ENCODE data around the gene RBM18. TPM values are rescaled to one million over a fixed set of nuclear protein-coding genes. Genes with fewer than 3 reads are reported as not detected.

Gene RBM18
- total and polyA plus RNA-seq, 12 donors = 3.4 to 39.1 (median 16.4) TPM

- 56 to 66% (median 60%) methylated on average over 7 of the region's 7 CpGs for WGBS, 4 donors
- no peak overlapping the region for H3K4me3 ChIP-seq
- H3K27ac ChIP-seq = no peak overlapping the region
- no peaks in the 10 kb centered on the region for H3K36me3 ChIP-seq (replicated peaks in 1 of 2)
- H3K27me3 ChIP-seq = peaks cover 14% of the 10 kb centered on the region
- intact Hi-C loops (cut with DNase I) = no loop called here
- no peak for DNase-seq
- H3K4me1 ChIP-seq (replicated peaks in 1 of 2) = no peaks in the 10 kb centered on the region
- no peaks in the 10 kb centered on the region for H3K9me3 ChIP-seq (replicated peaks in 1 of 3)
- TF ChIP-seq POLR2A (IDR thresholded peaks at IDR 0.05) = no peak
Measured at GRCh38 chr9:122197426-122197825, 67.2 kb downstream of the RBM18 start.

- DNase-seq = no peak
- TF ChIP-seq, protein P1, sequence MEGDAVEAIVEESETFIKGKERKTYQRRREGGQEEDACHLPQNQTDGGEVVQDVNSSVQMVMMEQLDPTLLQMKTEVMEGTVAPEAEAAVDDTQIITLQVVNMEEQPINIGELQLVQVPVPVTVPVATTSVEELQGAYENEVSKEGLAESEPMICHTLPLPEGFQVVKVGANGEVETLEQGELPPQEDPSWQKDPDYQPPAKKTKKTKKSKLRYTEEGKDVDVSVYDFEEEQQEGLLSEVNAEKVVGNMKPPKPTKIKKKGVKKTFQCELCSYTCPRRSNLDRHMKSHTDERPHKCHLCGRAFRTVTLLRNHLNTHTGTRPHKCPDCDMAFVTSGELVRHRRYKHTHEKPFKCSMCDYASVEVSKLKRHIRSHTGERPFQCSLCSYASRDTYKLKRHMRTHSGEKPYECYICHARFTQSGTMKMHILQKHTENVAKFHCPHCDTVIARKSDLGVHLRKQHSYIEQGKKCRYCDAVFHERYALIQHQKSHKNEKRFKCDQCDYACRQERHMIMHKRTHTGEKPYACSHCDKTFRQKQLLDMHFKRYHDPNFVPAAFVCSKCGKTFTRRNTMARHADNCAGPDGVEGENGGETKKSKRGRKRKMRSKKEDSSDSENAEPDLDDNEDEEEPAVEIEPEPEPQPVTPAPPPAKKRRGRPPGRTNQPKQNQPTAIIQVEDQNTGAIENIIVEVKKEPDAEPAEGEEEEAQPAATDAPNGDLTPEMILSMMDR (IDR thresholded peaks at IDR 0.05) = no peak
- no peak for TF ChIP-seq POLR2A (IDR thresholded peaks at IDR 0.05)
- no peaks in the 10 kb centered on the region for H3K4me1 ChIP-seq (replicated peaks in 1 of 2)
- H3K9me3 ChIP-seq (replicated peaks in 1 of 3) = no peaks in the 10 kb centered on the region
- peaks cover 14% of the 10 kb centered on the region for H3K27me3 ChIP-seq
- WGBS, 4 donors = 83 to 98% (median 87%) methylated on average over 4 of the region's 4 CpGs
- intact Hi-C loops (cut with DNase I) = no loop called here
- H3K4me3 ChIP-seq = no peak overlapping the region
- H3K27ac ChIP-seq = no peak overlapping the region
- H3K36me3 ChIP-seq (replicated peaks in 1 of 2) = no peaks in the 10 kb centered on the region
Measured at GRCh38 chr9:122195875-122196274, 68.8 kb downstream of the RBM18 start.

GRCh38 chr9:122193651-122194050, 71.0 kb downstream of the RBM18 start:
- no peak for DNase-seq
- Histone ChIP-seq H3K4me1 (replicated peaks in 1 of 2) (no peaks in the 10 kb centered on the region), H3K27ac (no peak overlapping the region), H3K27me3 (peaks cover 14% of the 10 kb centered on the region), H3K9me3 (replicated peaks in 1 of 3) (no peaks in the 10 kb centered on the region), H3K36me3 (replicated peaks in 1 of 2) (no peaks in the 10 kb centered on the region), H3K4me3 (no peak overlapping the region)
- intact Hi-C loops (cut with DNase I) = no loop called here
- 77 to 90% (median 83%) methylated on average over 6 of the region's 6 CpGs for WGBS, 4 donors
- TF ChIP-seq, protein P1 (IDR thresholded peaks at IDR 0.05) = no peak
- no peak for TF ChIP-seq POLR2A (IDR thresholded peaks at IDR 0.05)

GRCh38 chr9:122192914-122193525, 71.6 kb downstream of the RBM18 start:
- peaks cover 12% of the 10 kb centered on the region for H3K27me3 ChIP-seq
- no peak overlapping the region for H3K27ac ChIP-seq
- intact Hi-C loops (cut with DNase I) = no loop called here
- H3K4me3 ChIP-seq = no peak overlapping the region
- 76 to 82% (median 77%) methylated on average over 16 of the region's 16 CpGs for WGBS, 4 donors
- no peak for DNase-seq
- no peak for TF ChIP-seq POLR2A (IDR thresholded peaks at IDR 0.05)
- TF ChIP-seq, protein P1 (IDR thresholded peaks at IDR 0.05) = no peak
- no peaks in the 10 kb centered on the region for H3K9me3 ChIP-seq (replicated peaks in 1 of 3)
- no peaks in the 10 kb centered on the region for H3K4me1 ChIP-seq (replicated peaks in 1 of 2)
- H3K36me3 ChIP-seq (replicated peaks in 1 of 2) = no peaks in the 10 kb centered on the region

GRCh38 chr9:122192261-122192875, 72.3 kb downstream of the RBM18 start:
- TF ChIP-seq POLR2A (IDR thresholded peaks at IDR 0.05) = no peak
- TF ChIP-seq, protein P1 (IDR thresholded peaks at IDR 0.05) = no peak
- 87 to 90% (median 89%) methylated on average over 4 to 5 of the region's 5 CpGs for WGBS, 4 donors
- no peak for DNase-seq

More at GRCh38 chr9:122192261-122192875, 72.3 kb downstream of the RBM18 start:
- H3K9me3 ChIP-seq (replicated peaks in 1 of 3) = no peaks in the 10 kb centered on the region
- no peak overlapping the region for H3K4me3 ChIP-seq
- no peak overlapping the region for H3K27ac ChIP-seq
- peaks cover 5% of the 10 kb centered on the region for H3K27me3 ChIP-seq
- H3K36me3 ChIP-seq (replicated peaks in 1 of 2) = no peaks in the 10 kb centered on the region
- intact Hi-C loops (cut with DNase I) = no loop called here
- no peaks in the 10 kb centered on the region for H3K4me1 ChIP-seq (replicated peaks in 1 of 2)
